Measurements from ENCODE around the gene PPOX. TPM values are rescaled to one million over a fixed set of nuclear protein-coding genes. Genes with fewer than 3 reads are reported as not detected.

The PPOX gene
- total RNA-seq, 4 donors from 2014 or later, result 16.7 to 46.5 (median 24.8) TPM

GRCh38 chr1:161220002-161220401 lies 53.8 kb downstream of the PPOX start:
- TF ChIP-seq CTCF (IDR thresholded peaks at IDR 0.05) (no peak), POLR2A (IDR thresholded peaks at IDR 0.05) (no peak)
- intact Hi-C loops (cut with DNase I; ENCODE audit: low total_unique reads), result loop anchor here (10.0 kb wide), 1 partner anchor 165 kb away; no protein-coding TSS in a partner anchor
- DNase-seq (ENCODE audit: low spot score in 2 of 2), result no peak
- WGBS, 2 donors, result 82 to 89% methylated on average over 5 of the region's 5 CpGs
- H3K4me3 ChIP-seq (ENCODE audit: low read depth, poor library complexity, severe bottlenecking), result no peak overlapping the region

Other genes starting within 250 kb of the PPOX start
- gene ITLN2, start 211.6 kb upstream of the PPOX start, total RNA-seq, result 1 to 10 TPM in 2 of 4 donors, not detected in 2; 1.0 to 1.2 TPM
- gene F11R, start 145.3 kb upstream of the PPOX start, total RNA-seq, result 100 to 1,000 TPM in 2 of 4 donors, 10 to 100 TPM in 2; 68.4 to 125 (median 97.5) TPM
- 100 to 1,000 TPM in 3 of 4 donors, 10 to 100 TPM in 1; 94.9 to 136 (median 107) TPM for gene TSTD1, start 127.5 kb upstream of the PPOX start, total RNA-seq
- gene USF1, start 120.4 kb upstream of the PPOX start, total RNA-seq, result 10 to 100 TPM; 35.3 to 59.4 (median 43.3) TPM
- 10 to 100 TPM in 2 of 4 donors, 1 to 10 TPM in 2; 8.5 to 14.8 (median 9.9) TPM for gene ARHGAP30, start 96.5 kb upstream of the PPOX start, total RNA-seq
- gene NECTIN4, start 76.9 kb upstream of the PPOX start, total RNA-seq, result 100 to 1,000 TPM; 176 to 239 (median 208) TPM
- 1 to 10 TPM in 2 of 4 donors, under 1 TPM in 2; 0.42 to 4.2 (median 1.9) TPM for gene KLHDC9, start 68.1 kb upstream of the PPOX start, total RNA-seq
- 10 to 100 TPM; 19.3 to 24.7 (median 22.4) TPM for gene PFDN2, start 48.4 kb upstream of the PPOX start, total RNA-seq
- gene NIT1, start 48.3 kb upstream of the PPOX start, total RNA-seq, result 10 to 100 TPM; 26.6 to 35.8 (median 30.2) TPM
- 10 to 100 TPM; 26.6 to 38.2 (median 29.6) TPM for gene DEDD, start 33.8 kb upstream of the PPOX start, total RNA-seq
- 100 to 1,000 TPM in 1 of 4 donors, 10 to 100 TPM in 3; 42.0 to 100 (median 82.5) TPM for gene UFC1, start 12.4 kb upstream of the PPOX start, total RNA-seq
- 10 to 100 TPM; 13.7 to 28.8 (median 25.3) TPM for gene USP21, start 6.9 kb upstream of the PPOX start, total RNA-seq
- 10 to 100 TPM; 40.9 to 49.9 (median 44.0) TPM for gene B4GALT3, start 11.1 kb downstream of the PPOX start, total RNA-seq
- gene ADAMTS4, start 32.6 kb downstream of the PPOX start, total RNA-seq, result 10 to 100 TPM in 1 of 4 donors, 1 to 10 TPM in 2, under 1 TPM in 1; 0.20 to 15.3 (median 4.2) TPM
- gene NDUFS2, start 35.9 kb downstream of the PPOX start, total RNA-seq, result 100 to 1,000 TPM in 3 of 4 donors, 10 to 100 TPM in 1; 88.7 to 127 (median 106) TPM
- gene FCER1G, start 48.9 kb downstream of the PPOX start, total RNA-seq, result 10 to 100 TPM in 2 of 4 donors, 1 to 10 TPM in 2; 5.0 to 31.9 (median 17.9) TPM
- gene APOA2, start 57.2 kb downstream of the PPOX start, total RNA-seq, result not detected
- gene TOMM40L, start 59.6 kb downstream of the PPOX start, total RNA-seq, result 10 to 100 TPM in 1 of 4 donors, 1 to 10 TPM in 3; 3.8 to 11.9 (median 7.7) TPM
- 1 to 10 TPM in 1 of 4 donors, not detected in 3; 2.1 TPM for gene NR1I3, start 71.8 kb downstream of the PPOX start, total RNA-seq
- 1 to 10 TPM in 3 of 4 donors, under 1 TPM in 1; 0.80 to 9.1 (median 4.6) TPM for gene PCP4L1, start 92.3 kb downstream of the PPOX start, total RNA-seq
- 1 to 10 TPM in 3 of 4 donors, under 1 TPM in 1; 0.84 to 8.7 (median 4.5) TPM for gene MPZ, start 143.5 kb downstream of the PPOX start, total RNA-seq
- gene SDHC, start 148.0 kb downstream of the PPOX start, total RNA-seq, result 100 to 1,000 TPM in 1 of 4 donors, 10 to 100 TPM in 3; 20.6 to 107 (median 52.2) TPM
- not detected for gene CFAP126, start 201.4 kb downstream of the PPOX start, total RNA-seq